Chondrocyte (in vitro differentiated cells): Measurements from ENCODE around the gene ALK. TPM values are rescaled to one million over a fixed set of nuclear protein-coding genes. Genes with fewer than 3 reads are reported as not detected.

ENCODE experiments used
- DNase-seq: peaks from one replicate; pipeline ENCODE4 v3.0.0; 2021; ENCODE audit warnings: mixed read lengths, low spot score
- H3K27ac Mint-ChIP-seq: one replicate; pipeline ENCODE4 v1.8.0; 2021; ENCODE audit warnings: mild to moderate bottlenecking, moderate library complexity, mixed read lengths; ENCODE audit not compliant: unreplicated experiment
- H3K27me3 Mint-ChIP-seq: 2 replicates; pipeline ENCODE4 v1.8.0; 2021; ENCODE audit warnings: low read depth, mixed read lengths
- H3K36me3 Mint-ChIP-seq: 2 replicates; pipeline ENCODE4 v1.8.0; 2021; ENCODE audit warnings: low read depth, mixed read lengths
- H3K4me1 Mint-ChIP-seq: 2 replicates; pipeline ENCODE4 v1.8.0; 2021; ENCODE audit warnings: low read depth, mild to moderate bottlenecking, mixed read lengths
- H3K4me3 Mint-ChIP-seq: one replicate; pipeline ENCODE4 v1.8.0; 2021; ENCODE audit warnings: mild to moderate bottlenecking, moderate library complexity, mixed read lengths; ENCODE audit not compliant: unreplicated experiment
- H3K9me3 Mint-ChIP-seq: 2 replicates; pipeline ENCODE4 v1.8.0; 2021; ENCODE audit warnings: low read depth, mixed read lengths
- CTCF ChIP-seq: fragments of 200-600 bp; sonication (generic); IDR thresholded peaks from 2 replicates; pipeline ENCODE4 v1.5.0; 2021; ENCODE audit warnings: antibody characterized with exemption, mild to moderate bottlenecking, moderate library complexity
- total RNA-seq: library from RNA; stranded (reverse); gene quantifications from 3 replicates; pipeline ENCODE4 v1.2.1, GENCODE V29; 2021

Gene ALK
- total RNA-seq, 1 donor from 2014 or later, result 0.07 TPM

DNA sequence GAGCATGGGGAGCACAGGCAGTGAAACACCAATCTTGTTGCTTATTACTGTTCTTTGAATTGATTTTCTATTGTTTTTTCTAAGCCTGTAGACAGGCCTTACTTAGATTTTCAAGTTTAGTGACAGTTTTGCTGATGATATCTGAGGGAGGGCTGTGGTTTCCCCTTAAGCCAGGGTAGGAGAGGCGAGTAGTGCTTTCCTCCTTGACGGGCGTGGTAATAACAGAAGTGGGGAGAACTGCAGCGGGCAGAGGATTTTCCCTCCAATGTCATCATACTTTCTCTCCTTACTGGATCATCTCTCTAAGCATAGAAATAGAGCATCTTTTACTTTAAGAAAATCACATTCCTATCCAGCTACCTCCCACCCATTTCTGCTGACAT, 314.4 kb downstream of the ALK start:
- Mint-ChIP-seq H3K4me3 (no peak overlapping the region), H3K27me3 (no peaks in the 10 kb centered on the region), H3K36me3 (no peaks in the 10 kb centered on the region), H3K9me3 (no peaks in the 10 kb centered on the region), H3K27ac (no peak overlapping the region), H3K4me1 (peaks cover 12% of the 10 kb centered on the region)
- TF ChIP-seq CTCF, result no peak
- no peak for DNase-seq

DNA sequence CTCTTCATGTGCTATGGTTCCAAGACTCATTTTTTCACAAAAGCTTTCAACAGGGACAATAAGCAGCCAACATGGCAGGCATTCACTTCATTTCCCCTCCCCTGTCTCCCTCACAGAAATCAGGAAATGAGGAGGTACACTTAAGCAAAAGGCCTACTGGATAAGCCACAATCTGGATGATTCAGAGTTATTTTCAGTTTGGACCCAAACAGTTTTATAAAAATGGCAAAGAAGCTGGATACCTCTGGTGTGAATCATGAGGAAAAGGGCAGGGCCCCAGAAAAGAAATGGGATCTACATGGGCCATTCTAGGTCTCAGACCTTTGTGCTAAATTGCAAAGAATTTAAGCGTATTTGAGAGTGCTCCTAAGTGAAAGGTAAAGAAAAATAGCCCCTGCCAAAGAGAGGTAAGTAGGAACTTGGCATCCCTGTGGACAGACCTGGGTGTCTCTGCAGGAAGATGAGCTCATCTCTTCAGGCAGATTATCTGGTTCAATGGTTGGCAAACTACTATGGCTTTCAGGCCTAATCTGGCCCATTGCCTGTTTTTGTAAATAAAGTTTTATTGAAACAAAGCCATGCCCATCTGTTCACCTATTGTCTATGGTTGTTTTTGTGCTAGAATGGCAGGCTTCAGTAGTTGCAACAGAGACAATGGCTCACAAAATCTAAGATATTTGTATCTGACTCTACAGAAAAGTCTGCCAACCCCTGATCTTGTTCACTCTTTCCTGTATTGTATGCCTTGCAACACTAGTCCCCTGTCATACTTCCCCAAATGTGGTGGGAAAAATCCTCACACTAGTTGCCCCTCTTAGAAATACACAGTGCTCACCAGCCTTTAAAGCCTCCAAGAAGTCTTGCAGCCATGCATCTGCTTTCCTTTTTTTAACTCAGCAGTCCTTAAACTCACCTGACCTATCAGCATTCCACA, 315.0 kb downstream of the ALK start:
- Mint-ChIP-seq H3K27ac (peak overlapping the region; percentile 93), H3K9me3 (no peaks in the 10 kb centered on the region), H3K4me1 (peaks cover 12% of the 10 kb centered on the region), H3K27me3 (no peaks in the 10 kb centered on the region), H3K4me3 (no peak overlapping the region), H3K36me3 (no peaks in the 10 kb centered on the region)
- no peak for DNase-seq
- no peak for TF ChIP-seq CTCF

DNA sequence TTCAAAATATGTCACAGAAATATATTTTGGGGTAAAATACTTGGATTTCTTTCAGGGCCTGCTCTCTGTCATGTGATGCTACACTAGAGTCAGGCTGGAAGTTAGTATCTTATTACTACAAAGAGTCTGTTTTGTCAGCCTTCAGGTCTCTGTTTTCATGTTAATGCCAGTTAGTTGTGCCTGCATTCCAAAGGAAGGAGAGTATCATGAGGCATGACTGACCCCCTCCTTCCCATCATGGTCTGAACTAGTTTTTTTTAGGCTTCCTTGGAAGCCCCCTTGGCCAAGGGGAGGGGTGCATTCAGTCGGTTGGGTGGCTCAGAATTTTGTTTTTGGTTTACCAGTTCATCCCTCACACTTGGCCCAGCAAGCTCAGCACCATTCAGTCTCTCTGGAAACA, 318.0 kb downstream of the ALK start:
- no peak for DNase-seq
- Mint-ChIP-seq H3K9me3 (no peaks in the 10 kb centered on the region), H3K4me3 (no peak overlapping the region), H3K4me1 (peaks cover 12% of the 10 kb centered on the region), H3K27ac (no peak overlapping the region), H3K27me3 (no peaks in the 10 kb centered on the region), H3K36me3 (no peaks in the 10 kb centered on the region)
- TF ChIP-seq CTCF, result no peak

DNA sequence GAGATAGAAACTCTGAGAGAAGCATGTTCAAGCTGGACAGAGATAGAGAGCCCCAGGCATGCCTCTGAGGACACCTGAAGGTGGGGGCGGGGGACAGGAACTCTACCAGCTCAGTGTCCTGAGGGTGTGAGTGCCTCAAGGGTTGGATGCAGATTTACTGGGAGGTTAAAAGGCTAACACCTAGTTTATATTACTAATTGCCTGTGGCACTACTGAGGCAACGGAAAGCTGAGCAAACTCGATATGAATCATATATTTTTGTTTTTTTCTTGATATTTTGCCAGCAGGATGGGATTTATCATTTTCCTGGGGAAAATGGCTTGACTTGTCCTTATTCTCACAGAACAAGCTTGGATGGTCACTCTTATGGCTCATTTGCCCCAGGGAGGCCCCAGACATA, 319.5 kb downstream of the ALK start:
- Mint-ChIP-seq H3K27ac (no peak overlapping the region), H3K9me3 (no peaks in the 10 kb centered on the region), H3K4me3 (no peak overlapping the region), H3K27me3 (no peaks in the 10 kb centered on the region), H3K36me3 (no peaks in the 10 kb centered on the region), H3K4me1 (peaks cover 12% of the 10 kb centered on the region)
- TF ChIP-seq CTCF, result no peak
- no peak for DNase-seq

DNA sequence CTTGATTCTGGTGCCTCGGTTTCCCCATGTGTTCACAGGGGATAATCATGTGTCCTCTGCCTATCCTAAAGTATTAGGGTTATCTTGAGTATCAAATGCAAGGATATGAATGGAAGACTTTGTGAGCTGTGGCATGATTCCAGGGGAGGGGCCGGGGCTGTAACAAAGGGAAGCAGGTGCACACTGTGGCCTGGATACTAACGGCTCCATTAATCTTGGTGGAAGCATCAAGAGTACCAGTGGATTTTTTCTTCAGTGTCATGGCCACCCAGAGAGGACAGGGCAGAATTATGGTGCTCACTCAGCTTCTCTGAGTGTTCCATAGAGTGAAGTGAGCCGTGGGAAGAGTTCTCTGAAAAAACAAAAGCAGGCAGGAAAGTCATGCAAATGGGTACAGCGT, 320.1 kb downstream of the ALK start:
- no peak for DNase-seq
- no peak for TF ChIP-seq CTCF
- no peak overlapping the region for H3K4me3 Mint-ChIP-seq
- H3K36me3 Mint-ChIP-seq, result no peaks in the 10 kb centered on the region
- H3K9me3 Mint-ChIP-seq, result no peaks in the 10 kb centered on the region
- peaks cover 8% of the 10 kb centered on the region for H3K4me1 Mint-ChIP-seq
- H3K27me3 Mint-ChIP-seq, result peaks cover 1% of the 10 kb centered on the region
- no peak overlapping the region for H3K27ac Mint-ChIP-seq
